Skeletal muscle tissue (tissue), 4 donors: ENCODE results near the gene CXXC5. TPM values are rescaled to one million over a fixed set of nuclear protein-coding genes. Genes with fewer than 3 reads are reported as not detected.
A peak's percentile ranks its signal among the peaks of the same experiment; 100 is the strongest.

Experiments used
- H3K27ac ChIP-seq: one replicate; pipeline ENCODE4 v1.7.0; 2013; ENCODE audit warnings: mild to moderate bottlenecking, low read depth, low read length, inconsistent platforms
- H3K27me3 ChIP-seq, 3 donors: one replicate each; pipeline ENCODE4 v1.7.0; 2013; ENCODE audit warnings: low read length in 3 of 3; ENCODE audit not compliant: control insufficient read depth in 3 of 3, insufficient read depth in 3 of 3
- H3K36me3 ChIP-seq, 3 donors: one replicate each; pipeline ENCODE4 v1.7.0; 2013; ENCODE audit warnings: low read length in 3 of 3; ENCODE audit not compliant: control insufficient read depth in 3 of 3, insufficient read depth in 3 of 3
- H3K4me1 ChIP-seq, 3 donors: one replicate each; pipeline ENCODE4 v1.7.0; 2013; ENCODE audit warnings: low read length in 3 of 3, mild to moderate bottlenecking in 3 of 3; ENCODE audit not compliant: control insufficient read depth in 3 of 3, insufficient read depth in 3 of 3
- H3K4me3 ChIP-seq, 3 donors: one replicate each; pipeline ENCODE4 v1.7.0; 2013; ENCODE audit warnings: low read length in 3 of 3
- H3K9ac ChIP-seq, 3 donors: one replicate each; pipeline ENCODE4 v1.7.0; 2013; ENCODE audit warnings: low read length in 3 of 3, mild to moderate bottlenecking in 3 of 3, moderate library complexity in 2 of 3, low read depth in 1 of 3
- H3K9me3 ChIP-seq, 3 donors: one replicate each; pipeline ENCODE4 v1.7.0; 2013; ENCODE audit warnings: low read length in 3 of 3; ENCODE audit not compliant: control insufficient read depth in 3 of 3
- total RNA-seq: library from RNA; depleted of rRNA; stranded (reverse); fragments of >200 nt; gene quantifications from one replicate; pipeline ENCODE4 v1.2.3, GENCODE V29; 2014
- donor health status: Osteomylitis.

Gene CXXC5
- total RNA-seq, 1 donor from 2014 or later, result 66.8 TPM

- Histone ChIP-seq H3K27ac (peak overlapping the region; percentile 85), H3K36me3 (peaks cover 0 to 2% (median 0%) of the 10 kb centered on the region in 3 donors), H3K9ac (peak overlapping the region; percentile 70 to 95 (median 89)), H3K27me3 (no peaks in the 10 kb centered on the region), H3K4me3 (peak overlapping the region; percentile 60 to 76 (median 69)), H3K9me3 (no peaks in the 10 kb centered on the region), H3K4me1 (peaks cover 91 to 98% (median 97%) of the 10 kb centered on the region in 3 donors)
These were observed 21.7 kb downstream of the CXXC5 start for GRCh38 chr5:139669662-139670368.

GRCh38 chr5:139670369-139671095, 22.4 kb downstream of the CXXC5 start:
- H3K4me3 ChIP-seq, result peak overlapping the region; percentile 11 to 76 (median 69)
- peaks cover 0 to 2% (median 0%) of the 10 kb centered on the region in 3 donors for H3K36me3 ChIP-seq
- H3K4me1 ChIP-seq, result peaks cover 93 to 98% (median 97%) of the 10 kb centered on the region in 3 donors

GRCh38 chr5:139671096-139671841, 23.1 kb downstream of the CXXC5 start:
- H3K4me1 ChIP-seq, result peaks cover 89 to 94% (median 92%) of the 10 kb centered on the region in 3 donors
- peak overlapping the region; percentile 43 to 95 (median 62) for H3K9ac ChIP-seq
- peaks cover 0 to under 1% (median 0%) of the 10 kb centered on the region in 3 donors for H3K36me3 ChIP-seq
- peak overlapping the region; percentile 85 for H3K27ac ChIP-seq
- peak overlapping the region; percentile 49 to 76 (median 69) for H3K4me3 ChIP-seq
- H3K27me3 ChIP-seq, result no peaks in the 10 kb centered on the region
- no peaks in the 10 kb centered on the region for H3K9me3 ChIP-seq

More at GRCh38 chr5:139670369-139671095, 22.4 kb downstream of the CXXC5 start:
- no peaks in the 10 kb centered on the region for H3K9me3 ChIP-seq
- peak overlapping the region; percentile 61 to 95 (median 89) for H3K9ac ChIP-seq
- no peaks in the 10 kb centered on the region for H3K27me3 ChIP-seq
- H3K27ac ChIP-seq, result peak overlapping the region; percentile 85

- Histone ChIP-seq H3K9ac (peak overlapping the region; percentile 44 to 65 (median 64)), H3K4me3 (peak overlapping the region in 1 of 3 donors; percentile 19), H3K9me3 (no peaks in the 10 kb centered on the region), H3K27me3 (no peaks in the 10 kb centered on the region), H3K36me3 (peaks cover 2 to 6% (median 2%) of the 10 kb centered on the region in 3 donors), H3K4me1 (peaks cover 80 to 92% (median 84%) of the 10 kb centered on the region in 3 donors), H3K27ac (peak overlapping the region; percentile 74)
These were observed 27.1 kb downstream of the CXXC5 start for GRCh38 chr5:139675213-139675612.

GRCh38 chr5:139675825-139676224, 27.7 kb downstream of the CXXC5 start:
- Histone ChIP-seq H3K36me3 (peaks cover 7 to 12% (median 8%) of the 10 kb centered on the region in 3 donors), H3K4me1 (peaks cover 74 to 92% (median 83%) of the 10 kb centered on the region in 3 donors), H3K27me3 (no peaks in the 10 kb centered on the region), H3K9ac (peak overlapping the region in 2 of 3 donors; percentile 64 to 65), H3K27ac (peak overlapping the region; percentile 74), H3K9me3 (no peaks in the 10 kb centered on the region), H3K4me3 (no peak overlapping the region)

GRCh38 chr5:139676406-139676805, 28.3 kb downstream of the CXXC5 start:
- no peaks in the 10 kb centered on the region for H3K9me3 ChIP-seq
- no peaks in the 10 kb centered on the region for H3K27me3 ChIP-seq
- no peak overlapping the region for H3K9ac ChIP-seq
- H3K36me3 ChIP-seq, result peaks cover 13 to 17% (median 14%) of the 10 kb centered on the region in 3 donors
- peaks cover 69 to 92% (median 83%) of the 10 kb centered on the region in 3 donors for H3K4me1 ChIP-seq
- no peak overlapping the region for H3K4me3 ChIP-seq
- peak overlapping the region; percentile 81 for H3K27ac ChIP-seq

GRCh38 chr5:139676951-139677735, 29.0 kb downstream of the CXXC5 start:
- Histone ChIP-seq H3K27me3 (no peaks in the 10 kb centered on the region), H3K27ac (peak overlapping the region; percentile 81), H3K4me1 (peaks cover 69 to 91% (median 83%) of the 10 kb centered on the region in 3 donors), H3K9ac (peak overlapping the region; percentile 51 to 74 (median 59)), H3K36me3 (peaks cover 17 to 24% (median 19%) of the 10 kb centered on the region in 3 donors), H3K4me3 (peak overlapping the region in 1 of 3 donors; percentile 26), H3K9me3 (no peaks in the 10 kb centered on the region)

GRCh38 chr5:139677736-139678613, 29.8 kb downstream of the CXXC5 start:
- H3K9me3 ChIP-seq, result no peaks in the 10 kb centered on the region
- H3K9ac ChIP-seq, result peak overlapping the region; percentile 59 to 74 (median 62)
- H3K27me3 ChIP-seq, result no peaks in the 10 kb centered on the region
- H3K27ac ChIP-seq, result peak overlapping the region; percentile 81
- peaks cover 61 to 89% (median 79%) of the 10 kb centered on the region in 3 donors for H3K4me1 ChIP-seq
- peak overlapping the region in 2 of 3 donors; percentile 26 to 54 for H3K4me3 ChIP-seq
- peaks cover 23 to 29% (median 26%) of the 10 kb centered on the region in 3 donors for H3K36me3 ChIP-seq
